Measurements from ENCODE around the gene PIK3C2G. TPM values are rescaled to one million over a fixed set of nuclear protein-coding genes. Genes with fewer than 3 reads are reported as not detected.

Gene PIK3C2G
- total RNA-seq, 1 experiment from 2014 or later, result not detected

- no CpG with 5 or more reads among the region's 2 CpGs for WGBS (ENCODE audit: extremely low coverage, insufficient read length, low lambda C conversion rate)
- Mint-ChIP-seq H3K4me1 (peaks cover 26 to 37% of the 10 kb centered on the region in 2 experiments), H3K9me3 (no peaks in the 10 kb centered on the region), H3K27ac (no peak overlapping the region), H3K36me3 (ENCODE audit: insufficient read depth in 1 of 3, low read depth in 3 of 3) (no peaks in the 10 kb centered on the region; a peak in 1 of 7 replicates), H3K4me3 (no peak overlapping the region), H3K27me3 (ENCODE audit: low read depth) (peaks cover 8% of the 10 kb centered on the region; the same call in 1 of the 2 replicates)
- Histone ChIP-seq H2BK5ac (ENCODE audit: insufficient read length, low read length) (no peak overlapping the region), H3K79me1 (ENCODE audit: insufficient read depth, low read depth, low read length, poor library complexity, severe bottlenecking) (no peaks in the 10 kb centered on the region), H3K56ac (ENCODE audit: insufficient read length, low read depth, low read length) (no peak overlapping the region), H3K27ac (ENCODE audit: insufficient read length, low read depth, low read length) (no peak overlapping the region), H3K4ac (ENCODE audit: low read depth, low read length) (no peak overlapping the region), H3K23me2 (ENCODE audit: insufficient read length, low read depth, low read length, poor library complexity, severe bottlenecking) (no peaks in the 10 kb centered on the region), H4K20me1 (ENCODE audit: control insufficient read depth, insufficient read depth, insufficient read length) (no peaks in the 10 kb centered on the region), H2BK120ac (ENCODE audit: low read depth, low read length, poor library complexity, severe bottlenecking) (no peak overlapping the region), H2AFZ (ENCODE audit: low read length) (no peak overlapping the region), H3K4me1 (ENCODE audit: insufficient read depth, low read length) (0 out of 2 replicates have a peak, but pooled peaks cover 2% of the 10 kb centered on the region), H2AK5ac (ENCODE audit: insufficient read length, low read length) (no peak overlapping the region), H3K14ac (ENCODE audit: insufficient read depth, low read length) (no peak overlapping the region), H3K9ac (ENCODE audit: extremely low read depth, insufficient read length, low read length) (no peak overlapping the region), H2BK12ac (ENCODE audit: insufficient read length, low read depth, low read length) (no peak overlapping the region), H3K27me3 (ENCODE audit: insufficient read depth, low read length) (no peaks in the 10 kb centered on the region), H3K23ac (ENCODE audit: insufficient read length, low read depth, low read length) (no peak overlapping the region), H4K5ac (ENCODE audit: insufficient read length, low read depth, low read length) (no peak overlapping the region), H2BK20ac (ENCODE audit: low read depth, low read length, poor library complexity, severe bottlenecking) (no peak overlapping the region), H4K8ac (replicated peaks; ENCODE audit: insufficient read length, low read depth, low read length) (no peak overlapping the region), H3K4me2 (ENCODE audit: insufficient read depth, insufficient read length, low read length) (no peak overlapping the region), H3K79me2 (ENCODE audit: insufficient read depth, low read length) (no peaks in the 10 kb centered on the region), H3K9me3 (ENCODE audit: control insufficient read depth, low read depth, low read length) (no peaks in the 10 kb centered on the region), H2BK15ac (ENCODE audit: low read depth, low read length) (no peak overlapping the region), H3K18ac (ENCODE audit: insufficient read length, low read depth, low read length) (no peak overlapping the region), H4K91ac (ENCODE audit: insufficient read length, low read depth, low read length) (no peak overlapping the region), H3T11ph (ENCODE audit: low read length) (no peak overlapping the region)
- TF ChIP-seq CTCF (conservative IDR thresholded peaks at IDR 0.05), result no peak
- DNase-seq, result no peak
Observed at GRCh38 chr12:18683327-18684013, 422.2 kb downstream of the PIK3C2G start.
